ENCODE results near the gene FBN2. TPM values are rescaled to one million over a fixed set of nuclear protein-coding genes. Genes with fewer than 3 reads are reported as not detected.

Gene FBN2
- total RNA-seq, 1 experiment from 2014 or later: 0.22 TPM

- intact Hi-C loops (cut with micrococcal nuclease; ENCODE audit: unreplicated experiment): no loop called here
- H3K4me1 ChIP-seq (replicated peaks; ENCODE audit: insufficient read depth): no peaks in the 10 kb centered on the region
- no peaks in the 10 kb centered on the region for H3F3A ChIP-seq (ENCODE audit: insufficient read depth, low read depth)
- BruUV-seq (replicated peaks): no TSS peak
- no peak for DNase-seq
- no peak overlapping the region for H3K4me3 ChIP-seq
- H4K20me1 ChIP-seq (ENCODE audit: insufficient read depth): no peaks in the 10 kb centered on the region
- H3K27me3 ChIP-seq (ENCODE audit: insufficient read depth, low read depth): no peaks in the 10 kb centered on the region
- POLR2A ChIA-PET (ENCODE audit: unreplicated experiment): no interaction called here
- H3K9me3 ChIP-seq (ENCODE audit: insufficient read depth, low read depth): no peaks in the 10 kb centered on the region
- H3K79me2 ChIP-seq (ENCODE audit: low read depth): no peaks in the 10 kb centered on the region
- no peaks in the 10 kb centered on the region for H3K9me2 ChIP-seq (ENCODE audit: insufficient read depth)
- no peak overlapping the region for H3K4me2 ChIP-seq
- H3K36me3 ChIP-seq (ENCODE audit: low read depth): no peaks in the 10 kb centered on the region
- TF ChIP-seq EZH2 (IDR thresholded peaks at IDR 0.05; ENCODE audit: low read depth): no peak
- TF ChIP-seq, protein P1, sequence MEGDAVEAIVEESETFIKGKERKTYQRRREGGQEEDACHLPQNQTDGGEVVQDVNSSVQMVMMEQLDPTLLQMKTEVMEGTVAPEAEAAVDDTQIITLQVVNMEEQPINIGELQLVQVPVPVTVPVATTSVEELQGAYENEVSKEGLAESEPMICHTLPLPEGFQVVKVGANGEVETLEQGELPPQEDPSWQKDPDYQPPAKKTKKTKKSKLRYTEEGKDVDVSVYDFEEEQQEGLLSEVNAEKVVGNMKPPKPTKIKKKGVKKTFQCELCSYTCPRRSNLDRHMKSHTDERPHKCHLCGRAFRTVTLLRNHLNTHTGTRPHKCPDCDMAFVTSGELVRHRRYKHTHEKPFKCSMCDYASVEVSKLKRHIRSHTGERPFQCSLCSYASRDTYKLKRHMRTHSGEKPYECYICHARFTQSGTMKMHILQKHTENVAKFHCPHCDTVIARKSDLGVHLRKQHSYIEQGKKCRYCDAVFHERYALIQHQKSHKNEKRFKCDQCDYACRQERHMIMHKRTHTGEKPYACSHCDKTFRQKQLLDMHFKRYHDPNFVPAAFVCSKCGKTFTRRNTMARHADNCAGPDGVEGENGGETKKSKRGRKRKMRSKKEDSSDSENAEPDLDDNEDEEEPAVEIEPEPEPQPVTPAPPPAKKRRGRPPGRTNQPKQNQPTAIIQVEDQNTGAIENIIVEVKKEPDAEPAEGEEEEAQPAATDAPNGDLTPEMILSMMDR (conservative IDR thresholded peaks at IDR 0.05): no peak
- H3K27ac ChIP-seq: no peak overlapping the region
- no peak overlapping the region for H2AFZ ChIP-seq
- CTCF ChIA-PET: no interaction called here
These were observed 60.1 kb downstream of the FBN2 start for GRCh38 chr5:128477944-128478343.

- Histone ChIP-seq H3K79me2 (ENCODE audit: low read depth) (no peaks in the 10 kb centered on the region), H4K20me1 (ENCODE audit: insufficient read depth) (no peaks in the 10 kb centered on the region), H3K36me3 (ENCODE audit: low read depth) (no peaks in the 10 kb centered on the region), H3K9me3 (ENCODE audit: insufficient read depth, low read depth) (no peaks in the 10 kb centered on the region), H3F3A (ENCODE audit: insufficient read depth, low read depth) (no peaks in the 10 kb centered on the region), H3K4me1 (replicated peaks; ENCODE audit: insufficient read depth) (no peaks in the 10 kb centered on the region), H3K4me3 (no peak overlapping the region), H2AFZ (no peak overlapping the region), H3K4me2 (no peak overlapping the region), H3K9me2 (ENCODE audit: insufficient read depth) (no peaks in the 10 kb centered on the region), H3K27ac (no peak overlapping the region), H3K27me3 (ENCODE audit: insufficient read depth, low read depth) (no peaks in the 10 kb centered on the region)
- POLR2A ChIA-PET (ENCODE audit: unreplicated experiment): no interaction called here
- no peak for DNase-seq
- no TSS peak for BruUV-seq (replicated peaks)
- TF ChIP-seq, protein P1 (conservative IDR thresholded peaks at IDR 0.05): no peak
- no peak for TF ChIP-seq EZH2 (IDR thresholded peaks at IDR 0.05; ENCODE audit: low read depth)
- intact Hi-C loops (cut with micrococcal nuclease; ENCODE audit: unreplicated experiment): no loop called here
- CTCF ChIA-PET: no interaction called here
These were observed 62.4 kb downstream of the FBN2 start for GRCh38 chr5:128475693-128476092.

- no peaks in the 10 kb centered on the region for H3F3A ChIP-seq (ENCODE audit: insufficient read depth, low read depth)
- CTCF ChIA-PET: no interaction called here
- no peak overlapping the region for H3K4me2 ChIP-seq
- H4K20me1 ChIP-seq (ENCODE audit: insufficient read depth): no peaks in the 10 kb centered on the region
- intact Hi-C loops (cut with micrococcal nuclease; ENCODE audit: unreplicated experiment): no loop called here
- no peaks in the 10 kb centered on the region for H3K36me3 ChIP-seq (ENCODE audit: low read depth)
- no TSS peak for BruUV-seq (replicated peaks)
- no peaks in the 10 kb centered on the region for H3K79me2 ChIP-seq (ENCODE audit: low read depth)
- TF ChIP-seq, protein P1 (conservative IDR thresholded peaks at IDR 0.05): no peak
- TF ChIP-seq EZH2 (IDR thresholded peaks at IDR 0.05; ENCODE audit: low read depth): no peak
- no peak overlapping the region for H2AFZ ChIP-seq
- no peaks in the 10 kb centered on the region for H3K4me1 ChIP-seq (replicated peaks; ENCODE audit: insufficient read depth)
- no peak for DNase-seq
- no peaks in the 10 kb centered on the region for H3K9me2 ChIP-seq (ENCODE audit: insufficient read depth)
- H3K27ac ChIP-seq: no peak overlapping the region
- POLR2A ChIA-PET (ENCODE audit: unreplicated experiment): no interaction called here
- no peaks in the 10 kb centered on the region for H3K9me3 ChIP-seq (ENCODE audit: insufficient read depth, low read depth)
- no peaks in the 10 kb centered on the region for H3K27me3 ChIP-seq (ENCODE audit: insufficient read depth, low read depth)
- H3K4me3 ChIP-seq: no peak overlapping the region
These were observed 65.1 kb downstream of the FBN2 start for GRCh38 chr5:128472919-128473318.
